ENCODE measurements around the gene A4GALT. TPM values are rescaled to one million over a fixed set of nuclear protein-coding genes. Genes with fewer than 3 reads are reported as not detected.
"Not testable (repeated sequence)": the region's sequence is repeated elsewhere in the genome, so short reads cannot be mapped to it uniquely, and the experiment has no call there.

Gene A4GALT
- total and polyA plus RNA-seq, 2 of the 13 experiments (the other 11 are each of a cell fraction or from before 2014, with no cell fraction given), result 0.09 to 1.1 TPM

DNA sequence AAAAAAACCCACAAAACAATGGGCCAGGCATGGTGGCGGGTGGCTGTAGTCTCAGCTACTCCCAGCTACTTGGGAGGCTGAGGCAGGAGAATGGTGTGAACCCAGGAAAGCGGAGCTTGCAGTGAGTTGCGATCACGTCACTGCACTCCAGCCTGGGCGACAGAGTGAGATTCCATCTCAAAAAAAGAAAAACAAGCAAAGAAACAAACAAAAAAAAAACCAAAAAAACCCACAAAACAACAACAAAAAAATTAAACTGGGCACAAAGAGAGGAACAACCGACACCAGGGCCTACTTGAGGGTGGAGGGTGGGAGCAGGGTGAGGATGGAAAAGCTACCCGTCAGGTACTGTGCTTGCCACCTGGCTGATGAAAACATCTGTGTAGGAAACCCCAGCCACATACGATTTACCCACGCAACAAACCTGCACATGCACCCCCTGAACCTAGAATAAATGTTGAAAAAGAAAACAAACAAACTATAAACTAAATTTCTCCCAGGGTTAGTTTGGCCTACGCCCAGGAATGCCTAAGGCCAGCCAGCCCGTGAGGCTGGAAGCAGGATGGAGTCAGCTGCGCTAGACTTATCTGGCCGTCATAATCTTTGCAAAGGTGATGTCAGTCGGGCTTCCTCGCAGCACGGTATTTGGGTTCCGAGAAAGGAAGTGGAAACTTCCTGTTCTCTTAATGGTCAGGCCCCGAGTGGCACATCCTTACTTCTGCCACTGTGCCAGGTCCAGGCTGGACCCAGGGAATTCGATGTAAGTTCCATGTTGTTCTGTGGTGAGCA lies 49.6 kb downstream of the A4GALT start:
- Histone ChIP-seq H4K20me1 (ENCODE audit: insufficient read depth, low read length) (no peaks in the 10 kb centered on the region), H3K27me3 (ENCODE audit: control insufficient read depth in 1 of 2, insufficient read depth in 2 of 2, low read length in 2 of 2) (no peaks in the 10 kb centered on the region), H3K9me3 (ENCODE audit: low read length) (no peaks in the 10 kb centered on the region), H3K27ac (ENCODE audit: extremely low read length, insufficient read depth, low read length) (no peak overlapping the region), H3K79me2 (ENCODE audit: insufficient read depth, low read length) (no peaks in the 10 kb centered on the region), H3K4me1 (ENCODE audit: insufficient read depth, low read length) (peaks cover 27% of the 10 kb centered on the region), H3K9ac (ENCODE audit: insufficient read depth, low read depth, low read length) (no peak overlapping the region), H3K36me3 (replicated peaks in 1 of 2; ENCODE audit: control insufficient read depth in 1 of 2, insufficient read depth in 2 of 2, low read length in 2 of 2) (no peaks in the 10 kb centered on the region), H3K4me3 (replicated peaks in 1 of 3; ENCODE audit: insufficient read depth in 1 of 3, low read depth in 2 of 3, low read length in 3 of 3) (no peak overlapping the region), H2AFZ (ENCODE audit: low read length) (no peak overlapping the region), H3K4me2 (ENCODE audit: low read depth, low read length) (no peak overlapping the region)
- intact Hi-C loops (cut with micrococcal nuclease; ENCODE audit: unreplicated experiment) (no loop called here), in situ Hi-C loops (cut with HindIII; ENCODE audit: extremely low pct_ligation_motif_present, low pct_unique_long_range_greater_than_20kb) (no loop called here)
- ChIA-PET CTCF (ENCODE audit: low intra/inter-chr PET ratio, low total read pairs) (no interaction called here), POLR2A (no interaction called here)
- ATAC-seq, result no peak
- 52% methylated on average over 19 of the region's 19 CpGs for WGBS (ENCODE audit: low lambda C conversion rate)
- TF ChIP-seq RARG (CRISPR knock-in tag; IDR thresholded peaks at IDR 0.05; ENCODE audit: low read depth), result no peak
- no peak for TF ChIP-seq TCF12 (IDR thresholded peaks at IDR 0.05)
- no peak for TF ChIP-seq TCF12 (CRISPR knock-in tag; IDR thresholded peaks at IDR 0.05)
- TF ChIP-seq NCOA1 (CRISPR knock-in tag; IDR thresholded peaks at IDR 0.05), result no peak
- TF ChIP-seq ZNF354B (CRISPR knock-in tag; IDR thresholded peaks at IDR 0.05), result no peak
- TF ChIP-seq HOXA5 (CRISPR knock-in tag; IDR thresholded peaks at IDR 0.05), result no peak
- no peak for TF ChIP-seq ZNF777 (CRISPR knock-in tag; IDR thresholded peaks at IDR 0.05)
- no peak for TF ChIP-seq ISX (CRISPR knock-in tag; conservative IDR thresholded peaks at IDR 0.05)
- TF ChIP-seq GATAD1 (CRISPR knock-in tag; IDR thresholded peaks at IDR 0.05), result no peak
- no TSS peak for BruUV-seq (replicated peaks)
- FAIRE-seq, result no peak
- DNase-seq (ENCODE audit: low spot score), result no peak

- H3K4me2 ChIP-seq (ENCODE audit: low read depth, low read length), result no peak overlapping the region
- H4K20me1 ChIP-seq (ENCODE audit: insufficient read depth, low read length), result no peaks in the 10 kb centered on the region
- WGBS (ENCODE audit: low lambda C conversion rate), result 50% methylated on average over 3 of the region's 4 CpGs
- ChIA-PET CTCF (ENCODE audit: low intra/inter-chr PET ratio, low total read pairs) (no interaction called here), POLR2A (no interaction called here)
- H3K9me3 ChIP-seq (ENCODE audit: low read length), result no peaks in the 10 kb centered on the region
- H3K79me2 ChIP-seq (ENCODE audit: insufficient read depth, low read length), result no peaks in the 10 kb centered on the region
- DNase-seq (ENCODE audit: low spot score) (no peak), ATAC-seq (no peak), FAIRE-seq (no peak)
- H3K4me3 ChIP-seq (replicated peaks in 1 of 3; ENCODE audit: insufficient read depth in 1 of 3, low read depth in 2 of 3, low read length in 3 of 3), result no peak overlapping the region
- no TSS peak for BruUV-seq (replicated peaks)
- no peaks in the 10 kb centered on the region for H3K36me3 ChIP-seq (replicated peaks in 1 of 2; ENCODE audit: control insufficient read depth in 1 of 2, insufficient read depth in 2 of 2, low read length in 2 of 2)
- H3K4me1 ChIP-seq (ENCODE audit: insufficient read depth, low read length), result peaks cover 17% of the 10 kb centered on the region
- intact Hi-C loops (cut with micrococcal nuclease; ENCODE audit: unreplicated experiment) (no loop called here), in situ Hi-C loops (cut with HindIII; ENCODE audit: extremely low pct_ligation_motif_present, low pct_unique_long_range_greater_than_20kb) (no loop called here)
- H3K27ac ChIP-seq (ENCODE audit: extremely low read length, insufficient read depth, low read length), result no peak overlapping the region
- no peak overlapping the region for H2AFZ ChIP-seq (ENCODE audit: low read length)
- H3K27me3 ChIP-seq (ENCODE audit: control insufficient read depth in 1 of 2, insufficient read depth in 2 of 2, low read length in 2 of 2), result peaks cover 0 to 5% of the 10 kb centered on the region in 2 experiments; a peak in 1 of 5 replicates
- no peak overlapping the region for H3K9ac ChIP-seq (ENCODE audit: insufficient read depth, low read depth, low read length)
- TF ChIP-seq CREB1 (IDR thresholded peaks at IDR 0.05) (0 out of 2 replicates have a peak, but pooled peaks have one; percentile 35), CREB1 (CRISPR knock-in tag; IDR thresholded peaks at IDR 0.05) (no peak), POLR2A (IDR thresholded peaks at IDR 0.05; ENCODE audit: insufficient read depth in 1 of 2, low read depth in 2 of 2, low read length in 2 of 2) (no peak)
Observed at GRCh38 chr22:42670046-42670445, 50.6 kb downstream of the A4GALT start.

DNA sequence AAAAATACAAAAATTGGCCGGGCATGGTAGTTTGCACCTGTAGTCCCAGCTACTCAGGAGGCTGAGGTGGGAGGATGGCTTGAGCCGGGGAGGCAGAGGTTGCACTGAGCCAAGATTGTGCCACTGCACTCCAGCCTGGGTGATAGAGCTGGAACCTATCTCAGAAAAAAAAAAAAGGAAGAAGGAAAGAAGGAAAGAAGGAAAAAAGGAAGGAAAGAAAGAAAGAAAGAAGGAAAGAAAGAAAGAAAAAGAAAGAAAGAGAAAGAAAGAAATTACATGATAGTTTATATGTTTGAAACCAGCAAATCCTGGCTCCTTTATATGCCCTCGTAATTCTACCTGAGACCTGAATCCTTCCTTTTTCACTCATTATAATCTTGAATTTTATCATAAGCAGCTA lies 54.3 kb downstream of the A4GALT start:
- H3K27ac ChIP-seq (ENCODE audit: extremely low read length, insufficient read depth, low read length); ATAC-seq; H4K20me1 ChIP-seq (ENCODE audit: insufficient read depth, low read length); H3K4me2 ChIP-seq (ENCODE audit: low read depth, low read length); H3K36me3 ChIP-seq (replicated peaks in 1 of 2; ENCODE audit: control insufficient read depth in 1 of 2, insufficient read depth in 2 of 2, low read length in 2 of 2); in situ Hi-C loops (cut with HindIII; ENCODE audit: extremely low pct_ligation_motif_present, low pct_unique_long_range_greater_than_20kb); H3K9me3 ChIP-seq (ENCODE audit: low read length); POLR2A ChIA-PET; CTCF ChIA-PET (ENCODE audit: low intra/inter-chr PET ratio, low total read pairs); DNase-seq (ENCODE audit: low spot score); H3K79me2 ChIP-seq (ENCODE audit: insufficient read depth, low read length); H3K4me3 ChIP-seq (replicated peaks in 1 of 3; ENCODE audit: insufficient read depth in 1 of 3, low read depth in 2 of 3, low read length in 3 of 3); FAIRE-seq; BruUV-seq (replicated peaks); H2AFZ ChIP-seq (ENCODE audit: low read length); intact Hi-C loops (cut with micrococcal nuclease; ENCODE audit: unreplicated experiment); H3K9ac ChIP-seq (ENCODE audit: insufficient read depth, low read depth, low read length); H3K4me1 ChIP-seq (ENCODE audit: insufficient read depth, low read length): not testable (repeated sequence)
- WGBS (ENCODE audit: low lambda C conversion rate), result 72% methylated on average over 3 of the region's 3 CpGs
- H3K27me3 ChIP-seq (ENCODE audit: control insufficient read depth in 1 of 2, insufficient read depth in 2 of 2, low read length in 2 of 2), result peaks cover 0 to 14% of the 10 kb centered on the region in 2 experiments; a peak in 1 of 5 replicates

All from HepG2 (cell line).